Measurements from ENCODE around the gene PTS.
A peak's percentile ranks its signal among the peaks of the same experiment; 100 is the strongest.

Gene PTS

GRCh38 chr11:112216561-112217105 is 9.6 kb upstream of the PTS start:
- peaks cover 0 to 13% (median 0%) of the 10 kb centered on the region in 3 experiments for H3K27me3 ChIP-seq (ENCODE audit: control insufficient read depth in 3 of 3, insufficient read depth in 3 of 3, low read depth in 1 of 3, low read length in 3 of 3)
- no peak overlapping the region for H2BK5ac ChIP-seq (ENCODE audit: low read length)
- no CpG with 5 or more reads among the region's 1 CpG for WGBS, 2 donors (ENCODE audit: extremely low coverage in 2 of 2, insufficient read length in 2 of 2, insufficient replicate concordance in 1 of 2)

GRCh38 chr11:112219476-112220232 is 6.6 kb upstream of the PTS start:
- Histone ChIP-seq H3K18ac (ENCODE audit: low read length) (no peak overlapping the region), H3K36me3 (replicated peaks in 1 of 2; ENCODE audit: control insufficient read depth in 2 of 2, insufficient read depth in 2 of 2, low read length in 2 of 2) (no peaks in the 10 kb centered on the region), H3K9me3 (replicated peaks in 1 of 2; ENCODE audit: control insufficient read depth in 2 of 2, insufficient read depth in 1 of 2, low read depth in 1 of 2, low read length in 2 of 2) (no peaks in the 10 kb centered on the region), H3K4me2 (ENCODE audit: insufficient read depth, low read length, poor library complexity, severe bottlenecking) (no peak overlapping the region), H3K27ac (replicated peaks; ENCODE audit: low read length) (no peak overlapping the region), H4K91ac (ENCODE audit: low read depth, low read length, poor library complexity) (no peak overlapping the region), H4K8ac (ENCODE audit: low read depth, low read length) (no peak overlapping the region), H3K9ac (ENCODE audit: low read depth, low read length, poor library complexity) (no peak overlapping the region), H2BK5ac (ENCODE audit: low read length) (no peak overlapping the region), H2BK120ac (ENCODE audit: low read depth, low read length) (no peak overlapping the region), H2BK15ac (ENCODE audit: low read length) (no peak overlapping the region), H2AK5ac (ENCODE audit: low read depth, low read length) (no peak overlapping the region), H3K4me1 (ENCODE audit: control insufficient read depth in 2 of 2, insufficient read depth in 1 of 2, low read depth in 1 of 2, low read length in 2 of 2) (no peaks in the 10 kb centered on the region), H3K4me3 (ENCODE audit: low read length in 2 of 2) (no peak overlapping the region), H2BK12ac (ENCODE audit: low read length) (no peak overlapping the region), H2AFZ (ENCODE audit: low read length) (peak overlapping the region; percentile 69), H3K27me3 (ENCODE audit: control insufficient read depth in 3 of 3, insufficient read depth in 3 of 3, low read depth in 1 of 3, low read length in 3 of 3) (peaks cover 0 to 20% (median 0%) of the 10 kb centered on the region in 3 experiments), H3K4ac (ENCODE audit: low read length) (no peak overlapping the region), H3K79me1 (ENCODE audit: low read depth, low read length) (no peaks in the 10 kb centered on the region), H3K23ac (ENCODE audit: low read depth, low read length, poor library complexity) (no peak overlapping the region), H3K14ac (ENCODE audit: low read length) (no peak overlapping the region)
- WGBS, 2 donors (ENCODE audit: extremely low coverage in 2 of 2, insufficient read length in 2 of 2, insufficient replicate concordance in 1 of 2), result no CpG with 5 or more reads among the region's 7 CpGs
- DNase-seq (ENCODE audit: low spot score), result peak; percentile 67

More at GRCh38 chr11:112216561-112217105, 9.6 kb upstream of the PTS start:
- H3K4me1 ChIP-seq (ENCODE audit: control insufficient read depth in 2 of 2, insufficient read depth in 1 of 2, low read depth in 1 of 2, low read length in 2 of 2), result no peaks in the 10 kb centered on the region
- no peak overlapping the region for H4K8ac ChIP-seq (ENCODE audit: low read depth, low read length)
- H4K91ac ChIP-seq (ENCODE audit: low read depth, low read length, poor library complexity), result no peak overlapping the region
- H3K36me3 ChIP-seq (replicated peaks in 1 of 2; ENCODE audit: control insufficient read depth in 2 of 2, insufficient read depth in 2 of 2, low read length in 2 of 2), result no peaks in the 10 kb centered on the region
- H2BK15ac ChIP-seq (ENCODE audit: low read length), result no peak overlapping the region
- H3K9ac ChIP-seq (ENCODE audit: low read depth, low read length, poor library complexity), result no peak overlapping the region
- H3K9me3 ChIP-seq (replicated peaks in 1 of 2; ENCODE audit: control insufficient read depth in 2 of 2, insufficient read depth in 1 of 2, low read depth in 1 of 2, low read length in 2 of 2), result no peaks in the 10 kb centered on the region
- H3K18ac ChIP-seq (ENCODE audit: low read length), result no peak overlapping the region
- H2AK5ac ChIP-seq (ENCODE audit: low read depth, low read length), result no peak overlapping the region
- no peak overlapping the region for H2AFZ ChIP-seq (ENCODE audit: low read length)
- H3K4me2 ChIP-seq (ENCODE audit: insufficient read depth, low read length, poor library complexity, severe bottlenecking), result no peak overlapping the region
- H3K79me1 ChIP-seq (ENCODE audit: low read depth, low read length), result no peaks in the 10 kb centered on the region
- H3K14ac ChIP-seq (ENCODE audit: low read length), result no peak overlapping the region
- H3K23ac ChIP-seq (ENCODE audit: low read depth, low read length, poor library complexity), result no peak overlapping the region
- no peak overlapping the region for H3K27ac ChIP-seq (replicated peaks; ENCODE audit: low read length)
- H2BK12ac ChIP-seq (ENCODE audit: low read length), result no peak overlapping the region
- no peak overlapping the region for H3K4me3 ChIP-seq (ENCODE audit: low read length in 2 of 2)
- DNase-seq (ENCODE audit: low spot score), result no peak
- H3K4ac ChIP-seq (ENCODE audit: low read length), result no peak overlapping the region
- H2BK120ac ChIP-seq (ENCODE audit: low read depth, low read length), result no peak overlapping the region

- Histone ChIP-seq H3K9me3 (replicated peaks in 1 of 2; ENCODE audit: control insufficient read depth in 2 of 2, insufficient read depth in 1 of 2, low read depth in 1 of 2, low read length in 2 of 2) (no peaks in the 10 kb centered on the region), H2BK12ac (ENCODE audit: low read length) (no peak overlapping the region), H2BK15ac (ENCODE audit: low read length) (no peak overlapping the region), H3K4me2 (ENCODE audit: insufficient read depth, low read length, poor library complexity, severe bottlenecking) (no peak overlapping the region), H3K4me3 (ENCODE audit: low read length in 2 of 2) (no peak overlapping the region), H3K4ac (ENCODE audit: low read length) (no peak overlapping the region), H2AFZ (ENCODE audit: low read length) (no peak overlapping the region), H3K14ac (ENCODE audit: low read length) (no peak overlapping the region), H3K18ac (ENCODE audit: low read length) (no peak overlapping the region), H2BK120ac (ENCODE audit: low read depth, low read length) (no peak overlapping the region), H3K27ac (replicated peaks; ENCODE audit: low read length) (no peak overlapping the region), H2BK5ac (ENCODE audit: low read length) (no peak overlapping the region), H3K23ac (ENCODE audit: low read depth, low read length, poor library complexity) (no peak overlapping the region), H3K9ac (ENCODE audit: low read depth, low read length, poor library complexity) (no peak overlapping the region), H4K91ac (ENCODE audit: low read depth, low read length, poor library complexity) (no peak overlapping the region), H3K79me1 (ENCODE audit: low read depth, low read length) (no peaks in the 10 kb centered on the region), H3K36me3 (replicated peaks in 1 of 2; ENCODE audit: control insufficient read depth in 2 of 2, insufficient read depth in 2 of 2, low read length in 2 of 2) (no peaks in the 10 kb centered on the region), H4K8ac (ENCODE audit: low read depth, low read length) (no peak overlapping the region), H3K27me3 (ENCODE audit: control insufficient read depth in 3 of 3, insufficient read depth in 3 of 3, low read depth in 1 of 3, low read length in 3 of 3) (peaks cover 0 to 20% (median 0%) of the 10 kb centered on the region in 3 experiments), H2AK5ac (ENCODE audit: low read depth, low read length) (no peak overlapping the region), H3K4me1 (ENCODE audit: control insufficient read depth in 2 of 2, insufficient read depth in 1 of 2, low read depth in 1 of 2, low read length in 2 of 2) (peaks cover 0 to 1% of the 10 kb centered on the region in 2 donors)
- WGBS, 2 donors (ENCODE audit: extremely low coverage in 2 of 2, insufficient read length in 2 of 2, insufficient replicate concordance in 1 of 2), result no CpG with 5 or more reads among the region's 3 CpGs
- no peak for DNase-seq (ENCODE audit: low spot score)
Observed at GRCh38 chr11:112221274-112221835, 4.9 kb upstream of the PTS start.

- Histone ChIP-seq H3K4ac (ENCODE audit: low read length) (no peak overlapping the region), H2AFZ (ENCODE audit: low read length) (no peak overlapping the region), H3K4me3 (ENCODE audit: low read length in 2 of 2) (no peak overlapping the region), H3K79me1 (ENCODE audit: low read depth, low read length) (no peaks in the 10 kb centered on the region), H2BK5ac (ENCODE audit: low read length) (no peak overlapping the region), H3K18ac (ENCODE audit: low read length) (no peak overlapping the region), H2BK12ac (ENCODE audit: low read length) (no peak overlapping the region), H4K91ac (ENCODE audit: low read depth, low read length, poor library complexity) (no peak overlapping the region), H3K4me1 (ENCODE audit: control insufficient read depth in 2 of 2, insufficient read depth in 1 of 2, low read depth in 1 of 2, low read length in 2 of 2) (peaks cover 2 to 4% of the 10 kb centered on the region in 2 donors), H3K23ac (ENCODE audit: low read depth, low read length, poor library complexity) (no peak overlapping the region), H4K8ac (ENCODE audit: low read depth, low read length) (no peak overlapping the region), H3K14ac (ENCODE audit: low read length) (no peak overlapping the region), H2BK120ac (ENCODE audit: low read depth, low read length) (no peak overlapping the region), H3K9me3 (replicated peaks in 1 of 2; ENCODE audit: control insufficient read depth in 2 of 2, insufficient read depth in 1 of 2, low read depth in 1 of 2, low read length in 2 of 2) (no peaks in the 10 kb centered on the region), H2BK15ac (ENCODE audit: low read length) (no peak overlapping the region), H2AK5ac (ENCODE audit: low read depth, low read length) (no peak overlapping the region), H3K36me3 (replicated peaks in 1 of 2; ENCODE audit: control insufficient read depth in 2 of 2, insufficient read depth in 2 of 2, low read length in 2 of 2) (no peaks in the 10 kb centered on the region), H3K9ac (ENCODE audit: low read depth, low read length, poor library complexity) (peak overlapping the region; percentile 31), H3K27me3 (ENCODE audit: control insufficient read depth in 3 of 3, insufficient read depth in 3 of 3, low read depth in 1 of 3, low read length in 3 of 3) (peaks cover 0 to 20% (median 0%) of the 10 kb centered on the region in 3 experiments), H3K4me2 (ENCODE audit: insufficient read depth, low read length, poor library complexity, severe bottlenecking) (no peak overlapping the region), H3K27ac (replicated peaks; ENCODE audit: low read length) (no peak overlapping the region)
- no CpG with 5 or more reads among the region's 4 CpGs for WGBS, 2 donors (ENCODE audit: extremely low coverage in 2 of 2, insufficient read length in 2 of 2, insufficient replicate concordance in 1 of 2)
- DNase-seq (ENCODE audit: low spot score), result no peak
Observed at GRCh38 chr11:112222303-112222702, 3.9 kb upstream of the PTS start.

Data from neuronal stem cell (in vitro differentiated cells).